Measurements from ENCODE around the gene NSL1.

Gene NSL1

GRCh38 chr1:212700892-212701819 is 90.4 kb downstream of the NSL1 start:
- peak; percentile 41 for DNase-seq

GRCh38 chr1:212700223-212700891 is 91.2 kb downstream of the NSL1 start:
- DNase-seq = peak; percentile 15

- no peak for DNase-seq
Observed at GRCh38 chr1:212699625-212700222, 91.9 kb downstream of the NSL1 start, which contains the start of gene BATF3. Gene BATF3 (minus strand): TSS chr1:212699840. CDS start chr1:212699762, 78 bp downstream.

GRCh38 chr1:212699104-212699624 is 92.4 kb downstream of the NSL1 start:
- peak; percentile 16 for DNase-seq

- no peak for DNase-seq
Observed at GRCh38 chr1:212698467-212699103, 93.0 kb downstream of the NSL1 start.

GRCh38 chr1:212696721-212697331 is 94.8 kb downstream of the NSL1 start:
- no peak for DNase-seq

GRCh38 chr1:212692774-212693644 is 98.6 kb downstream of the NSL1 start:
- DNase-seq = no peak

GRCh38 chr1:212691561-212692071 is 100.0 kb downstream of the NSL1 start:
- no peak for DNase-seq

- no peak for DNase-seq
Observed at GRCh38 chr1:212690816-212691403, 100.7 kb downstream of the NSL1 start.

GRCh38 chr1:212689758-212690529 is 101.6 kb downstream of the NSL1 start:
- no peak for DNase-seq

- DNase-seq = no peak
Observed at GRCh38 chr1:212689196-212689725, 102.3 kb downstream of the NSL1 start.

- no peak for DNase-seq
Observed at GRCh38 chr1:212688341-212689047, 103.1 kb downstream of the NSL1 start.

- DNase-seq = no peak
Observed at GRCh38 chr1:212687811-212688210, 103.8 kb downstream of the NSL1 start.

GRCh38 chr1:212686591-212686990 is 105.0 kb downstream of the NSL1 start:
- DNase-seq = no peak

- DNase-seq = no peak
Observed at GRCh38 chr1:212686069-212686468, 105.5 kb downstream of the NSL1 start.

- DNase-seq = no peak
Observed at GRCh38 chr1:212685429-212685828, 106.1 kb downstream of the NSL1 start.

GRCh38 chr1:212684521-212685090 is 107.0 kb downstream of the NSL1 start:
- DNase-seq = no peak

GRCh38 chr1:212684076-212684475 is 107.5 kb downstream of the NSL1 start:
- DNase-seq = no peak

- DNase-seq = no peak
Observed at GRCh38 chr1:212683357-212683722, 108.2 kb downstream of the NSL1 start.
